HepG2 (cell line): ENCODE measurements around the gene RPS6KC1. TPM values are rescaled to one million over a fixed set of nuclear protein-coding genes. Genes with fewer than 3 reads are reported as not detected.
A peak's percentile ranks its signal among the peaks of the same experiment; 100 is the strongest.

ENCODE experiments used
- DZIP1 ChIP-seq: sonication (generic); formaldehyde crosslinking; IDR thresholded peaks from 2 replicates; pipeline ENCODE4 v1.5.0; 2020; ENCODE audit warnings: mild to moderate bottlenecking, missing genetic modification reagents
- FOXK1 ChIP-seq: sonication (generic); formaldehyde crosslinking; IDR thresholded peaks from 2 replicates; pipeline ENCODE4 v1.4.0; 2020; ENCODE audit warnings: low read depth, missing genetic modification reagents, borderline replicate concordance
- HDAC1 ChIP-seq: sonication (generic); formaldehyde crosslinking; IDR thresholded peaks from 2 replicates; pipeline ENCODE4 v1.5.1; 2020; ENCODE audit warnings: mild to moderate bottlenecking, missing genetic modification reagents
- HHEX ChIP-seq: IDR thresholded peaks from 2 replicates; pipeline ENCODE4 v1.6.1; 2016; ENCODE audit warnings: control low read depth
- IRF2 ChIP-seq: IDR thresholded peaks from 2 replicates; pipeline ENCODE4 v1.6.1; 2018; ENCODE audit warnings: missing genetic modification reagents, missing compliant biosample characterization
- KDM6A ChIP-seq: IDR thresholded peaks from 2 replicates; pipeline ENCODE4 v1.6.1; 2016; ENCODE audit warnings: low read depth
- MED13 ChIP-seq: sonication (generic); formaldehyde crosslinking; IDR thresholded peaks from 2 replicates; pipeline ENCODE4 v1.5.0; 2020; ENCODE audit warnings: missing genetic modification reagents
- NR2F6 ChIP-seq, 2 experiments: IDR thresholded peaks; 2 replicates each; pipeline ENCODE4 v1.6.1; 2016; ENCODE audit warnings: antibody characterized with exemption in 1 of 2, mild to moderate bottlenecking in 1 of 2
- PHF8 ChIP-seq: sonication (generic); formaldehyde crosslinking; IDR thresholded peaks from 2 replicates; pipeline ENCODE4 v1.5.0; 2020; ENCODE audit warnings: missing genetic modification reagents
- POLR2A ChIP-seq, 2 experiments: IDR thresholded peaks; 2 replicates each; pipeline ENCODE4 v1.6.1; 2011; ENCODE audit warnings: low read depth in 2 of 2, low read length in 2 of 2, mild to moderate bottlenecking in 1 of 2, moderate library complexity in 1 of 2; ENCODE audit not compliant: insufficient read depth in 1 of 2
- PTBP1 ChIP-seq: fragments of 200-400 bp; formaldehyde crosslinking; IDR thresholded peaks from 2 replicates; pipeline ENCODE4 v1.6.1; 2018; ENCODE audit warnings: low read length, low read depth; ENCODE audit not compliant: poor library complexity, severe bottlenecking
- RBAK ChIP-seq: sonication (generic); formaldehyde crosslinking; IDR thresholded peaks from 2 replicates; pipeline ENCODE4 v1.5.1; 2020; ENCODE audit warnings: mild to moderate bottlenecking, missing genetic modification reagents
- RCOR2 ChIP-seq: IDR thresholded peaks from 2 replicates; pipeline ENCODE4 v1.6.1; 2016; ENCODE audit warnings: missing biosample characterization, missing genetic modification reagents
- SRF ChIP-seq: IDR thresholded peaks from 2 replicates; pipeline ENCODE4 v1.6.1; 2011; ENCODE audit warnings: mild to moderate bottlenecking, low read depth, low read length, moderate library complexity
- ZBTB1 ChIP-seq: sonication (generic); formaldehyde crosslinking; IDR thresholded peaks from 2 replicates; pipeline ENCODE4 v1.4.0; 2020; ENCODE audit warnings: missing genetic modification reagents, borderline replicate concordance
- ZBTB42 ChIP-seq: sonication (generic); formaldehyde crosslinking; IDR thresholded peaks from 2 replicates; pipeline ENCODE4 v1.5.0; 2020; ENCODE audit warnings: mild to moderate bottlenecking, missing genetic modification reagents
- ZNF121 ChIP-seq: sonication (generic); formaldehyde crosslinking; IDR thresholded peaks from 2 replicates; pipeline ENCODE4 v1.5.0; 2020; ENCODE audit warnings: mild to moderate bottlenecking, missing genetic modification reagents
- ZNF234 ChIP-seq: sonication (generic); formaldehyde crosslinking; conservative IDR thresholded peaks from 2 replicates; pipeline ENCODE4 v1.5.1; 2020; ENCODE audit warnings: mild to moderate bottlenecking, missing genetic modification reagents
- ZNF431 ChIP-seq: sonication (generic); formaldehyde crosslinking; IDR thresholded peaks from 2 replicates; pipeline ENCODE4 v1.9.0; 2022; ENCODE audit warnings: missing genetic modification reagents, low read depth, mild to moderate bottlenecking, borderline replicate concordance
- ZNF607 ChIP-seq: sonication (generic); formaldehyde crosslinking; IDR thresholded peaks from 2 replicates; pipeline ENCODE4 v1.5.1; 2020; ENCODE audit warnings: missing genetic modification reagents, mild to moderate bottlenecking, borderline replicate concordance
- ZNF788 ChIP-seq: sonication (generic); formaldehyde crosslinking; IDR thresholded peaks from 2 replicates; pipeline ENCODE4 v1.5.0; 2020; ENCODE audit warnings: mild to moderate bottlenecking, missing genetic modification reagents, borderline replicate concordance
- ZSCAN20 ChIP-seq: sonication (generic); formaldehyde crosslinking; IDR thresholded peaks from 2 replicates; pipeline ENCODE4 v1.4.0; 2020; ENCODE audit warnings: missing genetic modification reagents, mild to moderate bottlenecking, borderline replicate concordance
- polyA plus RNA-seq, 8 experiments: library from polyadenylated mRNA; depleted of rRNA in 3 of 8; stranded (reverse) in 7 of 8; unstranded in 1 of 8; fragments of >200 nt; fragmentation: Illumina TruSeq in 4 of 8; extraction: Trizol in 4 of 8; gene quantifications; 2 replicates each; pipeline versions ENCODE4 v1.2.1 to v1.2.3, GENCODE V29; 2011 to 2016; ENCODE audit warnings: low read depth in 4 of 8, missing spikeins in 1 of 8, mixed read lengths in 1 of 8; ENCODE audit not compliant: insufficient read depth in 1 of 8
- total RNA-seq, 5 experiments: library from RNA; depleted of rRNA; stranded (reverse); fragments of >200 nt; fragmentation: Illumina TruSeq; extraction: Trizol; gene quantifications; 2 replicates each; pipeline ENCODE4 v1.2.3, GENCODE V29; 2016; ENCODE audit warnings: low read depth in 1 of 5
- TF ChIP-seq, protein P1 (sequence below): sonication (generic); formaldehyde crosslinking; IDR thresholded peaks from 2 replicates; pipeline ENCODE4 v1.4.0; 2020; ENCODE audit warnings: mild to moderate bottlenecking, missing genetic modification reagents
- TF ChIP-seq, protein P2 (sequence below): sonication (generic); formaldehyde crosslinking; IDR thresholded peaks from 2 replicates; pipeline ENCODE4 v1.4.0; 2020; ENCODE audit warnings: missing genetic modification reagents, borderline replicate concordance
- TF ChIP-seq, protein P3 (sequence below): sonication (generic); formaldehyde crosslinking; IDR thresholded peaks from 2 replicates; pipeline ENCODE4 v1.5.0; 2020; ENCODE audit warnings: mild to moderate bottlenecking, missing genetic modification reagents

The RPS6KC1 gene
- total and polyA plus RNA-seq, 2 of the 13 experiments (the other 11 are each of a cell fraction or from before 2014, with no cell fraction given) = 11.0 to 25.2 TPM

- TF ChIP-seq, protein P1, sequence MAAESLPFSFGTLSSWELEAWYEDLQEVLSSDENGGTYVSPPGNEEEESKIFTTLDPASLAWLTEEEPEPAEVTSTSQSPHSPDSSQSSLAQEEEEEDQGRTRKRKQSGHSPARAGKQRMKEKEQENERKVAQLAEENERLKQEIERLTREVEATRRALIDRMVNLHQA (CRISPR knock-in tag) = no peak
- TF ChIP-seq POLR2A (IDR thresholded peaks at IDR 0.05; ENCODE audit: insufficient read depth in 1 of 2, low read depth in 2 of 2, low read length in 2 of 2) (peak; percentile 62 to 63; a peak in 3 of 4 replicates), ZNF607 (CRISPR knock-in tag) (no peak), RCOR2 (CRISPR knock-in tag) (no peak), ZNF788 (CRISPR knock-in tag) (no peak; the same call in 1 of the 2 replicates), PHF8 (peak; percentile 76), FOXK1 (CRISPR knock-in tag) (no peak), HHEX (CRISPR knock-in tag) (no peak), RBAK (no peak), PTBP1 (no peak), ZNF431 (CRISPR knock-in tag) (no peak), HDAC1 (peak; percentile 83), SRF (no peak), KDM6A (no peak), IRF2 (CRISPR knock-in tag) (peak; percentile 20; the same call in 1 of the 2 replicates), ZNF121 (CRISPR knock-in tag) (no peak), NR2F6 (IDR thresholded peaks at IDR 0.05) (no peak), NR2F6 (CRISPR knock-in tag; IDR thresholded peaks at IDR 0.05) (peak; percentile 34; the same call in 1 of the 2 replicates), DZIP1 (CRISPR knock-in tag) (no peak), ZBTB42 (CRISPR knock-in tag) (no peak), ZBTB1 (no peak), MED13 (CRISPR knock-in tag) (no peak), ZNF234 (CRISPR knock-in tag) (no peak), ZSCAN20 (no peak; the same call in 1 of the 2 replicates)
- TF ChIP-seq, protein P2, sequence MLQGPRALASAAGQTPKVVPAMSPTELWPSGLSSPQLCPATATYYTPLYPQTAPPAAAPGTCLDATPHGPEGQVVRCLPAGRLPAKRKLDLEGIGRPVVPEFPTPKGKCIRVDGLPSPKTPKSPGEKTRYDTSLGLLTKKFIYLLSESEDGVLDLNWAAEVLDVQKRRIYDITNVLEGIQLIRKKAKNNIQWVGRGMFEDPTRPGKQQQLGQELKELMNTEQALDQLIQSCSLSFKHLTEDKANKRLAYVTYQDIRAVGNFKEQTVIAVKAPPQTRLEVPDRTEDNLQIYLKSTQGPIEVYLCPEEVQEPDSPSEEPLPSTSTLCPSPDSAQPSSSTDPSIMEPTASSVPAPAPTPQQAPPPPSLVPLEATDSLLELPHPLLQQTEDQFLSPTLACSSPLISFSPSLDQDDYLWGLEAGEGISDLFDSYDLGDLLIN (CRISPR knock-in tag) = no peak
- TF ChIP-seq, protein P3, sequence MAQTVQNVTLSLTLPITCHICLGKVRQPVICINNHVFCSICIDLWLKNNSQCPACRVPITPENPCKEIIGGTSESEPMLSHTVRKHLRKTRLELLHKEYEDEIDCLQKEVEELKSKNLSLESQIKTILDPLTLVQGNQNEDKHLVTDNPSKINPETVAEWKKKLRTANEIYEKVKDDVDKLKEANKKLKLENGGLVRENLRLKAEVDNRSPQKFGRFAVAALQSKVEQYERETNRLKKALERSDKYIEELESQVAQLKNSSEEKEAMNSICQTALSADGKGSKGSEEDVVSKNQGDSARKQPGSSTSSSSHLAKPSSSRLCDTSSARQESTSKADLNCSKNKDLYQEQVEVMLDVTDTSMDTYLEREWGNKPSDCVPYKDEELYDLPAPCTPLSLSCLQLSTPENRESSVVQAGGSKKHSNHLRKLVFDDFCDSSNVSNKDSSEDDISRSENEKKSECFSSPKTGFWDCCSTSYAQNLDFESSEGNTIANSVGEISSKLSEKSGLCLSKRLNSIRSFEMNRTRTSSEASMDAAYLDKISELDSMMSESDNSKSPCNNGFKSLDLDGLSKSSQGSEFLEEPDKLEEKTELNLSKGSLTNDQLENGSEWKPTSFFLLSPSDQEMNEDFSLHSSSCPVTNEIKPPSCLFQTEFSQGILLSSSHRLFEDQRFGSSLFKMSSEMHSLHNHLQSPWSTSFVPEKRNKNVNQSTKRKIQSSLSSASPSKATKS = no peak
Measured at GRCh38 chr1:213051127-213051880, at the start of gene RPS6KC1 (continued).
